Fibroblast of skin of left quadriceps (primary cell): ENCODE data around the gene TWIST2.

Source experiments
- DNase-seq, 2 experiments: peaks; one replicate each; pipeline ENCODE4 v3.0.0-alpha.2; 2013; ENCODE audit warnings: low read depth in 2 of 2

Gene TWIST2

GRCh38 chr2:238856713-238857567, 9.1 kb downstream of the TWIST2 start:
- DNase-seq = no peak

DNA sequence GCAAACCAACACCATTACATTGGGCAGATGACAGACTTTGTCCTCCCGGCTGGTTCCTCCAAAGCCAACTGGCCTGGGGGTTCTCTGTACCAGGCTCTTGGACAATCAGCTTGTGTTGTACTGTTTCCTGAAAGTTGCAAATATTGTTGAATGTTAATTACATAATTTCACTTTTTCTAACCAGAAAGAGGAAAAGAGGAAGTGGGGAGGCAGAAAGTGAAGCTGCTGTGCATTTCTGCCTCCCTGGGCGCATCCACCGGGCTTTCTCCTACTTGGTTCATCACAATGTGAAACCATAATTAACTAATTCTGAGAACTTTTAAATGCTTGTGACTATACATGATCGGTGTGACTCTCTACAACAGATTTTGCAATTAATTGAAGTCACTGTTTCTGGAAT, 10.1 kb downstream of the TWIST2 start:
- DNase-seq = no peak

DNA sequence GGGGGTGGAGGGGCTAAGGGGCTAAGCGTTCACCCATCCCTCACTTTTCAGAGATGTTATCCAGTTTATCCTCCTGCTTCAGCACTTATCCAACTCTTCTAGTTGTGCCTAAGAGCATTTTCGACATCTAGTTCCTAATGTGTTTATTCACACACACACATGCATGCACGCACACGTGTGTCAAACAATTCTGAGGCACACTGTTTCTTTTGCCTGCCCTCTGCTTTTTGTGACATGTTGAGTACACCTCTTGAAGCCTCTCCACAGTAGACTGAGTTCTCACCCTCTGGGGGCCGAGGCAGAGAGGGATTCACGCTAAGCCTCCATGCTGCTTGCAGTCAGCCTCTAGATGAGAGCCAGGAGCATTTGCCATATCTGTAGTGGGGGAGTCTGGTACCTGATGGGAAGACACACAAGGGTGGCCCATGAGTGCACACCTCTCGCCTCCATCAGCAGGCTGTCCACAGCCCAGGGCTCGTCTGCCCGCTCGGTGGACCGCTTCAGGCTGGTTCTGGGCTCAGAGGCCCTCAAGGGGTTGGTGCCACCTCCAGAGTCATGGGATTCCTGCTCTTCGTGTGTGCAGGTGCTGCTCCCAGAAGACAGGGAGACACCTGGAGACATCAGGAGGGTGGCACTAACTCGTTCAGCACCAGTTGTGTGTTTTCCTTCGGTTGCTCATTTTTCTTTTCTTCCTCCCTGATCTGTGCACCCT, 11.9 kb downstream of the TWIST2 start:
- DNase-seq = no peak

GRCh38 chr2:238861013-238861730, 13.3 kb downstream of the TWIST2 start:
- no peak for DNase-seq

- DNase-seq = no peak
These were observed 14.0 kb downstream of the TWIST2 start for GRCh38 chr2:238861766-238862315.

DNA sequence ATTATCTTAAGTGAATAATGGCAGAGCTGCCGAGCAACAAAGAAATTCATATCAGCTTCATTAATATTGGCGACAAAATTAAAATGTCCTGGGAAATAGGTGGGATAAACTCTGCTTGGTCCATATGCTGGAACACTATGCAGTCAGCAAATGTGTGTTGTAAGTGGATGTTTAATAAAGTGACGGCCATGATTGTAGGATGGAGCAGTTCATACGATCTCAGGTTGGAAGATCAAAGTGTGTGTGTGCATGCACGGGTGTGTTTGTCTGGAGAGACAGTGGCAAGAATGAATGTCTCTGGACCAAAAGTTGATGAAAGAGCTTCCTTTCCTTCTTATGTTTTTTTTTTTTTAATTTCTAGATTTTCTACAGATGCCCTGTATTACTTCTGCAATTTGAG, 14.8 kb downstream of the TWIST2 start:
- DNase-seq = no peak

- no peak for DNase-seq
These were observed 15.3 kb downstream of the TWIST2 start for GRCh38 chr2:238863231-238863630.

- no peak for DNase-seq
These were observed 15.9 kb downstream of the TWIST2 start for GRCh38 chr2:238863749-238864206.

GRCh38 chr2:238864207-238865014, 16.5 kb downstream of the TWIST2 start:
- peak; percentile 98 for DNase-seq

DNA sequence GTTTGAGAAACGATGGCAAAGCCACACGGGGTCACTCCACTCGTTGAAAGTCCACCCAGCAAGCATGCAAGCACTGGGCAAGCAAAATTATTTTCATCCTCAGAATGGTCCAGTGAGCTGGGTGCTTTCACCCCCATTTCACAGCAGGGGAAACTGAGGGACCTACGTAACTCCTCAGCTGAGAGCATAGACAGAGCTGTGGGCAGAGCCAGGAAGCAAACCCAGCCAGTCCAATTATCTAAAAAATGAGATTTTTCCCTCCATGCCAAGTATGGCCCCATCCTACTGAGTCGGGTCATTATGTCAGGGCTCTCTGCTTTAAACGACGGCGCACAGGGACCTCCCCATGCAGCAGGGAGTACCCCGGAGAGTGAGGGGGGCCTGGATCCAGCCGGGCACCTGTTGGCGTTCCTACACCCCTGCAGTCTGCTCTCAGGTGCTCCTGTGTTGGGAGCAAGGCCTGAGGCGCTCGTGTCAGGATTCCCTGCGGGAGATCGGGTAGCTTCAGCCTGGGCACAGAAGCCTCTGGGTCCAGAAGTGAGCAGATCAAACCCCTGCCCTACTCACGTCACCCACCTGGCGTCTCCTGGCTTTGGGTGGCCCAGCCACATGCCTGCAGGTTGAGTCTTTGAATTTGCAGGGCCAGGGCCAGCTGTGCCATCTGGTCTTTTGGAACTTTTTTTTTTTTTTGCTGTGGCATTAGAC, 17.3 kb downstream of the TWIST2 start:
- no peak for DNase-seq

DNA sequence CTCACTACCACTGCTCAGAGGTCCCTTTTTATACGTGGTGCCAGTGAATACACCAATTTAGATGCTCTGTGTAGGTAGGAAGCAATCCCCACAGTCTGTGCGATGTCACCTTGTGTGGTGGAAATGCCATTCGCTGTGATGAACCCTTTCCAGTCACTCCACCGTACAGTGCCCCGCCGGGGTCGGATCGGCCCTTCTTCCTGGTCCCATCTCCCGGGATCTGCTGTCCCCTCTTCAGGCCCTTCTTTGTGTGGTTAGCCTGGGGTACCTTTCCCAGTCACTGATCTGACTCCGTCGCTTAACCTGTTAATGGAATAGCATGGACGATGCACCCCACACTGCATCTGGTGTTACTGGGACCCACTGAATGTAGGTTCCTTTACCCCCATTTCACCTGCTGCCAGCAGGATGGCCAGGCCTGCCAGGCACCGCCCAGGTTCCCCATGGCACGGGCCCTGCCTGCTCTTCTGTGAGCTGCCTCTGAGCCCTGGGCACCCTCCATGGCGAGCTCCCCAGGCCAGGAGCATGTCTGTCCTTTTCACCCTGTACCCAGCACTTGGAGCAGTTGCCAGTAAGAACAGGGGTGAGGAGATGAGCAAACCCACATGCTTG, 18.0 kb downstream of the TWIST2 start:
- no peak for DNase-seq

- no peak for DNase-seq
These were observed 18.9 kb downstream of the TWIST2 start for GRCh38 chr2:238866656-238867277.

- no peak for DNase-seq
These were observed 20.2 kb downstream of the TWIST2 start for GRCh38 chr2:238868067-238868524.

- peak; percentile 67 to 73 for DNase-seq
These were observed 20.9 kb downstream of the TWIST2 start for GRCh38 chr2:238868616-238869292.

- peak; percentile 67 to 69 for DNase-seq
These were observed 21.6 kb downstream of the TWIST2 start for GRCh38 chr2:238869293-238870124.

GRCh38 chr2:238870261-238870660, 22.4 kb downstream of the TWIST2 start:
- DNase-seq = no peak

DNA sequence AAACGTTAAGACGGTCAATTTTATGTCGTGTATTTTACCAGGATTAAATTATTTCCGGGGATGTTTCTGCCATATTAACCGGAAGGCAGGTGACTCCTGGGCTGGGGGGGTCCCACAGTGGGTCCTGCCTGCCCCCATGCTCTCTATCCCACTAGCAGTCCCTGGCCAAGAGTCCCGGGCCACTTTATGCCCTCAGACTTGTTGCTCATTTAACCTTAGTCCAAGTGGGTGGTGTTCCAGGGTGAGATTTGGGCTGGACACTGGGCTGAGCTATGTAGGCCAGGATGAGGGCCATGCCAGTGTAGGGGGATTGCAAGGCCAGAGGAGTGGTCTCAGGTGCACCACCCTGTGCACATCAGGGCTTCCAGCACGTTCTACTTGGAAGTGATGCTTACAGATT, 24.1 kb downstream of the TWIST2 start:
- no peak for DNase-seq
